Hindlimb muscle (tissue), 1 donor: Measurements from ENCODE around the gene PIK3C2G. TPM values are rescaled to one million over a fixed set of nuclear protein-coding genes. Genes with fewer than 3 reads are reported as not detected.

Experiments
- DNase-seq: peaks from one replicate; pipeline ENCODE4 v3.0.0-alpha.2; 2013
- polyA plus RNA-seq: library from polyadenylated mRNA; unstranded; fragments of 120-200 nt; gene quantifications from one replicate; pipeline ENCODE4 v1.2.1, GENCODE V29; 2013; ENCODE audit not compliant: insufficient read length

PIK3C2G gene
- polyA plus RNA-seq, 1 donor = 0.12 TPM

DNA sequence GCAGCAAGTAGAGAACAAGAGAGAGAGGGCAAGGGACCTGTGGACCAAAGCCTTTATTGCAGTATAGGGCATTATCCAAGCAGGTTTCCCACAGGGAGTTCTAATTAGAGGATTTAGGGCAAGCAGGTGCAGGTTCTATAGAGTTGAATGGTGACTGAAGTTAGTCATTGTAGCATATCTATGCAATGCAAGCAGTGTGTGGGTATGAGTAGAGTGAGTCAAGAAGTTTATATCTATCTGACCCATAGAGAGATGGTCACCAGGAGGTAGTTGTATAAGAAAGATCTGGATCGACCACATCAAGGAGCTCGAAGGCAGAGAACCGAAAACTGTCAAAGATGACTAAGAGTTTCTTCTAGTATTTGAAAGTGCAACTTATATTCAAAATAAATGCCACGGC lies 309.2 kb downstream of the PIK3C2G start:
- DNase-seq = no peak

DNA sequence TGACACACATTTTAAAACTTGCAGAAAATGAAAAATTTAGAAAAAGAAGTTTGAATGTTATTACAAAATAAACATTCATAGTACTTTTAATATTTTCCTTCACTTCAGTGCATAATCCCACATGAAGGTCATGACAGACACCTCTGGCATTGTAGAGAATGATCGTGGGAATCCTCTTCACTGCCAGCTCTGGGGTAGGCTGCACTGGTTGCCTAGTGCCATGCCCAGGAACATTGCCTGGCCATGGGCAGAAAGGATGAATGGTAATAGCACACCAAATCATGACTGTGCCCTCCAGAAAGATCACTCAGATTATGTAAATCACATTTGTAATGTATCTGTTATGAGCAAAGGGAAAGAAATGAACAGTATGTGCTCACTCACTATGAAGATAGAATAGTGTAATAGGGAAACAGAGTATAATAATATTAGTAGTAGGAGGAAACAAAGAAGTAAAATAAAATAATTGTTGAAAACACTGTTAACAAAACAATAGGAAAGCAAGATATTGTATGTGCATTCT lies 314.8 kb downstream of the PIK3C2G start:
- no peak for DNase-seq

DNA sequence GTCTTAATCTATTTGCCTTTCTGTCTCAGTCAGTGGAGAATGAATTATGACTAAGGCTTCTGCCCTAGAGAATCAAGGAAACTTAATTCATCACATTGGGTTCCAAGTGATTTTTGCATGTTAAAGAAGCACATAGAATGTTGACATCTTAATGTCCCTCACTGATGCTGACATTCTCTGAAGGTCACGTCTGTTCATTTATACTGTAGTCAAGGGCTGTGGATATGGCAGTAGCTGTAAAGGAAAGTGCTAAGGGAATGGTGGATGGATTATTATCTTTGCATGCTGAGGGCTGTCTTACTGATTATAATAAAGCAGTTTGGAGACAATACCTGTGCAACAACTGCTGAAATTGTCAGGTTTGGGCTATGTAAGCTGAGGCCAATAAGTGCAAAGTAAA lies 315.3 kb downstream of the PIK3C2G start:
- DNase-seq = no peak

DNA sequence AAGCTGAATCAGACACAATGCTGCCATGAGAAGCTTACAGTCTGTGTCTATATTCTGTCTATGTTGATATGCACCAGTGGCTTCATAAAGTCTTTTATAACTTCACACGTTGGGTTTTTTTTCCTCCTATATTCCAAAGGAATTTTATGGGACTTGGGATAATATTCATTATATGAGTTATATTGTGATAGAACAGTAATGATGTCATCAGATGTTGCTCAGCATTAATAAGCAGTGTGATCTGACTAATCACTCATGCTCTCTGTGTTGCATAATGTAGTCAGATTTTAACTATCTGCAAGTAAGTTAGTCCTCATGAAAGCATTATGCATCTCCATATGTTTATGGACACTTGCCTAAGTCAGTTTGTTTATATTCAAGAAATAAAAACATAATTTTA lies 316.9 kb downstream of the PIK3C2G start:
- no peak for DNase-seq

DNA sequence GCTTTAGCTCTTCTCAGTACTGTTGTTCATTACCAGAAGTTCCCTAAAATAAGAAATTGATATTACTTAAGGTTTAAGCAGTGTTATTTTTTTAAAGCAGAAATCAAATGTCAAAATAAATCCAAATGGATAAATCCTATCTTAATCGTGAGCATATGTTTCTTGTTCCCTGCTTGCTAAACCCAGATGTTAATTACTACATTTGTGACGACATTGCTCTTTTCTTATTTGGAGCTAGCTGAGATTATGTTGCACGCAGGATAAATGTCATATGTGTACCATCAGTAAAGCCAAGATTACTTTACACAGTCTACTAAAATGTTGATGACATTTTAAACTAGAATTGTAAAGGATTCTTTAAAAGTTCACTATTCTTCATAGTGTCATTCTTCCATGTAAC lies 319.0 kb downstream of the PIK3C2G start:
- DNase-seq = peak; percentile 26

DNA sequence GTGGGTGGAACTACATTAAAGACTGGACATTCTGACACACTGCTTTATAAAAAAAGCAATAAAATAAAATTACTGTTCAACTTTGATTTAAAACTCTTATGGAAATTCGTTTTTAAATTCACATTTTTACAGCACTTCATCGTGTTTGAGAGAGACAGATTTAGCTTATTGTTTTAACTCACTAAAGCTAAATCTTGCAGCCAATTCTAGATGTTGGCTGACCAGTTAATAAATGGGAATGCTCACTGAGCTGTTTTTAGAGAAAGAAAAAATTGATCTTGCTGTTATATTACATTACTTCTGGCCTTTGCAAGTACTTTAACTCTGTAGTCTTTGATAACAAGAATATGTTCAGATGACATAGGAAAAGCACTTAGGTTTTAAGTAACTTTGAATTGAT lies 319.4 kb downstream of the PIK3C2G start:
- peak; percentile 9 for DNase-seq

DNA sequence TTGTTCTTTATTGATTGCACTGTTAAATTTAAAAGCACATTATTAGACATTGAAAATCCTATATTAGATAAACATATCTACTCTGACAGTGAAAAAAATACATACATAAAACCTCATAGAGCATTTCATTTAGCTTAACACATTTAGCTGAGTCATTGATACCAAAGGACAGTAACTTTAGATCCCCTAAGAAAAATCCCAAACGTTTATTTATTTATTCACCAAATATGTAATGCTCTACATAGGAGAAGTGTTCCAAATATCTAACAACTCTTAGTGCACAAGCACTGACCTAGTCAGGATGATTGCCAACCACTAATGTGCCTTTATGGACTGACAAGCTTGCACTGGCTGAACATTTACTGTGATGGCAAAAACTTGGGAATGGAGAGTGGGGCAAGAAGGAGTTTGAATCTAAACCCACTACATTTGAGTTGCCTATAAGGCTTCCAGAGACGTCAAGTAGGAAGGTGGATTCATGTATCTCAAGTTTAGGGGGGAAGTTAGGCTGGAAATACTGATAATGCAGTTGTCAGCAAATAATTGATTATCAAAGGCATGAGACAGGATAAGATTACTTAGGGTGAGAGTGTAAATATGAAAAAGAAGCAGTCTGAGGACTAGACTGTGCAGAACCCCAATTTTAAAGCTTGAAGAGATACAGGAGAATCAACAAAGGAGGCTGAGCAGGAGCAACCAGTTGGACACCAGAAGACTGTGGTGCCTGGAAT lies 320.1 kb downstream of the PIK3C2G start:
- DNase-seq = peak; percentile 8

DNA sequence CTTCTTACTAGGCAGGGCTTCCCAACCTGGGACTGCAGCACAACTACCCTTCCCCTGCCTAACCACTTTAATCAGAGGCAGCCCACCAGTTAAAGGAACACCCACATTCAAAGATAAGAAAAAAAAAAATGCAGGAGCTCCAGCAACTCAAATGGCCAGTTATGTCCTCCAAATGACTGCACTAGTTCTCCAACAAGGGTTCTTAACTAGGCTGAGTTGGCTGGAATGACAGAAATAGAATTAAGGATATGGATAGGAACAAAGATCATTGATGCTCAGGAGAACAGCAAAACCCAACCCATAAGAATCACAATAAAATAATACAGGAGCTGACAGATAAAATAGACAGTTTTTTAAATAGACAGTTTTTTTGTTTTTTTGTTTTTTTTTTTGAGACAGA lies 322.3 kb downstream of the PIK3C2G start:
- no peak for DNase-seq

DNA sequence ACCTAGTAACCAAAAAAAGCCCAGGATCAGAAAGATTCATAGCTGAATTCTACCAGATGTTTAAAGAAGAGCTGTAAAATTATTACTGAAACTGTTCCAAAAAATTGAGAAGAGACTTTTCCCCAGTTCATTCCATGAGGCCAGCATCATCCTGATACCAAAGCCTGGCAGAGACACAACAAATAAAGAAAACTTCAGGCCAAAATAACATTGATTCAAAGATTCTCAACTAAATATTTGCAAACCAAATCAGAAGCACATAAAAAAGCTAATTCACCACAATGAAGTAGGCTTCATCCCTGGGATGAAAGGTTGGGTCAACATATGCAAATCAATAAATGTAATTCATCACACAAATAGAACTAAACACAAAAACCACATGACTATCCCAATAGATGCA lies 325.3 kb downstream of the PIK3C2G start:
- DNase-seq = no peak

DNA sequence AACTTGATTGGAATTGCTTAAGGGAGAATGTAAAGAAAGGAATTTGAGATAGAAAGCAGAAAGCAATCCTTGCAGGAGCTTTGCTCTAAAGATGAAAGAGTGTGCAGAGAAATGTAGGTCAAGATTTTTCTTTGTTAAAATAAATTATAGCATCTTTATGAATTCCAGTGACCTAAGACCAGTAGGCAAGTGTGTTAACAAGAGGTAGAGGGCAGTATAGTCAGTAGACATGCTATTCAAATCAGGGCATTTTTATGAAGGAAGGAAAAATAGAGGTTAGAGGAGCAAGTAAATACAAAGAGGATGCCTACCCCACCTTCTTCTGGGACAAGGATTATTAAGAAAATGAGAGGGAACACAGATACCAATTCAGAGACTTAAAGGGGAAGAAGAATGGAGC lies 328.0 kb downstream of the PIK3C2G start:
- no peak for DNase-seq

DNA sequence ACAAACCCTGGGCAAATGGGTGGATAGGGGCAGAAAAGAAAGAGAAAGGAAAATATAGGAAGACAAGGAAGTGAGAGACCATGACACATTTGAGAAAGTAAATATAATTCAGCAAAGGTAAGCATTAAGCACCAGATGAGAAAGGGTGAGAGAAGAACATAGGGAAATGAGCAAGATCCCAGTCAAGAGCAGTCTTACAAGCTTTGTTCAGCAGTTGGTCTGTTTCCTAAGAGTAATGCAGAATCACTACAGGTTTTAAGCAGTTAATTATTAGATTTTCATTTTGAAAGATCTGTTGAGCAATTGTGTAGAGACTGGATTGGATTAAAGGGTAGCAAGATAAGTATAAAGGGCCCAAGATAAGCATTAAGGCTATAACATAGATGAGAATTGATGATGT lies 330.2 kb downstream of the PIK3C2G start:
- DNase-seq = no peak

DNA sequence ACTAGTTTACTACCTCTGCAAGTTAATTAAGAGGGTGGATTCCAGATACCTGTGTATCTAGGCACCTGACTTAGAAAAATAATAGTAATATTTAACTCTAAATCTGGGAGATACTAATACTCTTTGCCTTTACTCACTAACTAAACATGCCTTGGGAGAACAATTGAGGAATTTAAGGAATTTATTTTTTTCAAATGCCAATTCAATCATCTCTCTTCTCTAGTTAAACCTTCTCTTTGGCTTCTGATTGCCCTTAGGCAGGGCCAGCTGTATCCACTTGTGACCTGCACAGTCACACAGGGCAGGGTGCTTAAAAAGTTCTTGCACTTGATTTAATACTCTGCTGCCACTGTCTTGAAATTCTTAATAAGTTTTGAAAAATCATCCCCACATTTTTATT lies 334.1 kb downstream of the PIK3C2G start:
- DNase-seq = no peak

DNA sequence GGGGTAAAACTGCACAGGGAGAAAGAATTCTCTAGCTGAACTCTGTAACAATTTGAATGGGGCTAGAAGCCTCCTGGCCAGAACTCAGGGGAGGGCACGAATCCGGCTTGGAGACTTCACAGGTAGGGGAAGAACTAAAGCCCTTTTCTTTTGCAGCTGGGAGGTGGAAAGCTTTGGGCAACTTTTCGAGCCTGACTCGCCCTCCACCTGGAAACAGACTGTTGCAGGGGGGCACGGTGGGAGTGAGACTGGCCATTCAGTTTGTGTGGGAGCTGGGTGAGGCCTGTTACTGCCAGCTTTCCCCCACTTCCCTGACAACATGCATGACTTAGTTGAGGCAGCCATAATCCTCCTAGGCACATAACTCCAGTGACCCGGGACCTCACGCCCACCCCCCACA lies 340.6 kb downstream of the PIK3C2G start:
- no peak for DNase-seq

DNA sequence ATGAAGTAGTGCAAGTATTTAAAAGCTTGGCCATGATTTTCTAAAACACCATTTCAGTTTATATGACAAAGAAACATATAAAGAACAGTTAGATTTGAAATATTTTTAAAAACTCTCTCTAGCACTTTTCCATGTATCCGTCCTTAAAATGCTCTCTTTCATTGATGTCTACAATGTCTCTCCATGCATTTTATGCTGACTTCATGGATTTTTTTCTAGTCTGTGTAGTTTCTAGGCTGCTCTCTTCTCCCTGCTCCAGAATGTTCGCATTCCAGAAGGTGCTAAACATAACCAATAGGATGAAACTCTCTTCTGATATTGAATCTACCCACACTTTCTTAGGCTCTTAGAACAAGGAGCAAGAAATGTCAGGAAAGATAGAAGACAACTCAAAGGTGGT lies 351.7 kb downstream of the PIK3C2G start:
- DNase-seq = no peak

DNA sequence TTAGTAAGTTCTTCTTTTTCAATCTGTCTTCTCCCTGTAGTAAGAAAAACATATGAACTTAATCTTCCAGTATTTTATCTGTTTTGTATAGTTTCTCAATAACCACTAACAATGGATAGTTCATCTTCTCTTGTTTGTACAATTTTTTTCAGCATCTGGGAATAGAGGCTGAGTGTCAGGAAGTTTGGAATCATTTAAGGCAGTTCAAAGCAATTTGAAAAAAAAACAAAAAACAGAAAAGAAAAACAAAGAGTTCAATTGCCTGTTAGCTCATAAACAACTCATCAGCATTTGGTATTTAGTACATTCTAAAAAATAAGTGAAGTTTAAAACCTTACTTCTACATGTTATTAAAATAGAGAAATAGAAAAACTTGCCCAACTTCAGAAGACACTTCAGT lies 359.7 kb downstream of the PIK3C2G start:
- DNase-seq = no peak

DNA sequence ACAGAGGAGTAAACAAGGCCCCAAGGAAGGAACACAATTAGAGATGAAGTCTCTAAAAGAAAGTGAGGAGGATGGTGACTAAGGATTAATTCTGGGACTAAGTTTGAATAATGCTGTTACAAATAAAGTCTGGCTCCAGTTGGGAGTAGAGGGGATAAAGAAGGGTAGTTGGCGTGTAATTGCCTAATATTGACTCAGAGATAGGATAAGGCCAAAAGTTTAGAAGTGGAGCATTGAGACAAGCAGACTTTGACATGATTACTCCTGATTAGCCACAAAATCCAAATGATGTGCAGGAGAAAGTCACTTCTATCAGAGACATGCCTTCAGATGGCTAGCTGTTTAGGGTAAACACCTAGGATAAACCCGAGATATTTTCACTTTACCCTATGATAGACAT lies 368.1 kb downstream of the PIK3C2G start:
- DNase-seq = no peak

DNA sequence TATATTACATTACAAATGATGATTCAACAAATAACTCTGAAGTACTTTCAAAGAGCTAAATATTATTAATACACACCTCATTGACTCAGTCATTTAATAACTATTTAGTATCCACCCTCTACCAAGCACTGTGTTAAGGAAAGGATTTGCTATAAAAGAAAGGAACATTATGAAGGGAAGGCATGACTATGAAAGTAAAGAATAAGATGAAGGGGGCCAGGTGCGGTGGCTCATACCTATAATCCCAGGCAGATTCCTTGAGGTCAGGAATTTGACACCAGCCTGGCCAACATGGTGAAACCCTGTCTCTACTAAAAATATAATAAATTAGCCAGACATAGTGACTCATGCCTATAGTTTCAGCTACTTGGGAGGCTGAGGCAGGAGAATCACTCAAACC lies 368.6 kb downstream of the PIK3C2G start:
- no peak for DNase-seq

DNA sequence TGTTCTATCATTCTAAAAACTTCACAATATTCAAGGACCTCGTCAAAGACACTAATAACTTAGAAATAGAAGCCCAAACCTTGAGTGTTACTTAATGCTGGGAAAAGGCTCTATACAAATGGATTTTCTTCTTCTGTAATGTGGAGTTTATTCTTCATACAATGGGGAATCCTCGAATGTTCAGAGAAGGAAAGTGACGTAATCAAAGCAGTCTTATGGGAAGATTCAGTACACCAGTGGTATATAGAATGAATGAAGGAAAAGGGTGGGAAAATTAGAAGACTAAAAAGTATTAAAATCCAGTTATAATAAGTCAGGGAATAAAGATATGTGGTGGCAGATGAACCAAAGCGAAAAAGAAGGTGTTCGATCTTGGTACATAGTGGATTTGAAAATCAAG lies 370.0 kb downstream of the PIK3C2G start:
- DNase-seq = no peak

DNA sequence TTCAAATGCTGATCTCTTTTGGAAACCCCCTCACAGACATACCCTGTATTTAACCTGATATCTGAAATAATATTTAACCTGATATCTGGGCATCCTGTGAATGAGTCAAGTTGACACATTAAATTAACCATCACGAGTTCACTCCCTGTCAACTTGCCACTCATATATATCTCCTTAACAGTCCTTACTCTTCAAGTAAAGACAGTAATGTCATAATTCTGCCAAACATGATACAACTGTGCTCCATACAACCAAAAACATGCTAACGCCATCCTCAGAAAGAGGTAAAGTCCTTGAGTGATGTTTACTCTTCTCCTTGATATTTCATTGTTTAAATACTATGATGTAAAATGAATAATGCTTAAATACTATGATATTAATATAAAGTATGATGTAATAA lies 371.5 kb downstream of the PIK3C2G start:
- no peak for DNase-seq

DNA sequence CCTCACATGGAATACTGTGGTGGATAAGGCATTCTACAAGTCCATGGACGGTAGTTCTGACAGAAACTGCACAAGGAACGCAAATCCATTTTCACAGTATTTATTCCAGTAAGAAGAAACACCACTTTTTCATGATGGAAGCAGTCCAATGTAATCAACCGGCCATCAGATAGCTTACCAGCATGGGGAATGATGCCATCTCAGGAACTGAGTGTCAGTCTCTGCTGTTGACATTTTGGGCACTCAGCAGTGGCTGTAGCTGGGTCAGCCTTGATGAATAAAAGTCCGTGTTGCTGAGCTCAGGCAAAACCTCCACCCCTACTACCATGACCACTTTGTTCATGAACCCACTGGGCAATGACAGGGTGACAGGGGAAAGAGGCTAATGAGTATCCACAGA lies 373.1 kb downstream of the PIK3C2G start:
- DNase-seq = no peak

DNA sequence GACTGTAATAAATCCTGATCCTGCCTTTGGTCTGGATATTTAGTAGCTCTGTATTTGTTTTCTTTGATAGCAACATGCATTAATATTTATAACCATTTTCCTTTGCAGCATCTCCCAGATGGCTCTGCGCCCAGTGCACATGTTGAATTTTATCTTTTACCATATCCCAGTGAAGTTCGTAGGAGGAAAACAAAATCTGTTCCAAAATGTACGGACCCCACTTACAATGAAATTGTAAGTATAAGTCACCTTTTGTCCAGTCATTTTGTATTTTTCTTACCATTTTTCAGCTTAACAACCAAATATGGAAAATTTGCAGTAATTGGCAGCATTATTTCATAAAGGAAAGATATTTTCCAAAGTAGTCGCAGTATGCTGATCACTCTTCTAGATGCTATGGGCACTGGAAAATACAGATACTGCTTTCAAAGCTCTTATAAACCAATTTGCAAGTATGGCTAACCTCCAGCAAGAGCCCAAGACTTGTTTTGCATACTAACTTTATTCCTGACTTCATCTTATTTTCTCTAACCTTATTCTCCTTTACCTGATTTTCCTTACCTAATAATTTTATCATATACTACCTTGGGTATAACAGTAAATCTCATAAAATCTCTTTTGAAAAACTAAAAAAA lies 379.1 kb downstream of the PIK3C2G start:
- peak; percentile 48 for DNase-seq

DNA sequence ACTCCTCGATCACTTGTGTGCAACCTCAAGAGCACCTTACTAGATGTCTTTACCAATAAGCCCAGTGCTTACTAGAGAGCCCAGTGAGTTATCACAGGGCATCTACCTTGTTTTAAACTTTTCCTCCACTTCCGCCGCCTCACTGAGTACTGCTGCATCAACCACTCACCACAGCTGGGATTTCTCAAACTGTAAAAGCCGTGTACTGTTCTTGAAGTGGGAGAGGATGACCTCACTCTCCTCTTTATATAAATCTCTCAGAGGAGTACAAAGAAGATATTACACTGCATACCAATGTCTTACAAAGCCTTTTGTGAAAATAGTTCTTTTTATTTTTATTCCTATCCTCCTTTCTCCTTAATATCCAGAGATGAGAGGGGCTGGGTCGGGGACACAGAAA lies 382.4 kb downstream of the PIK3C2G start:
- DNase-seq = peak; percentile 31

DNA sequence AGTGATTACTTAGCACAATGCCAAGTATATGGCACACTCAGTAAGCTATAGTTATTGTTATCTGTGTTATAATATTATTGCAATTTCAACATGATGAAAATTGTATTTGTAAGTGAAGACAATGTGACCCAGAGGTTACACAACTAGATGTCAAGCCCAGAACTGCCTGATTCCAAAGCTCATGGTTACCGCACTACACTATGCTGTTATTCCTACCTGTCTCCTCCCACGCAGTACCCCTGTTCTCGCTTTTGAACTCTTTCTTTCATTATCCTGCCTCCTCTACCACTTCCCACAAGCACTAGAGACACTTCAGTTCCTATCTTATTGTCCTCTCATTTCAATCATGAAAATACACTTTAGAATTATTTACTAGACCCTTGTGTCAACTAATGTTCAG lies 383.2 kb downstream of the PIK3C2G start:
- no peak for DNase-seq

DNA sequence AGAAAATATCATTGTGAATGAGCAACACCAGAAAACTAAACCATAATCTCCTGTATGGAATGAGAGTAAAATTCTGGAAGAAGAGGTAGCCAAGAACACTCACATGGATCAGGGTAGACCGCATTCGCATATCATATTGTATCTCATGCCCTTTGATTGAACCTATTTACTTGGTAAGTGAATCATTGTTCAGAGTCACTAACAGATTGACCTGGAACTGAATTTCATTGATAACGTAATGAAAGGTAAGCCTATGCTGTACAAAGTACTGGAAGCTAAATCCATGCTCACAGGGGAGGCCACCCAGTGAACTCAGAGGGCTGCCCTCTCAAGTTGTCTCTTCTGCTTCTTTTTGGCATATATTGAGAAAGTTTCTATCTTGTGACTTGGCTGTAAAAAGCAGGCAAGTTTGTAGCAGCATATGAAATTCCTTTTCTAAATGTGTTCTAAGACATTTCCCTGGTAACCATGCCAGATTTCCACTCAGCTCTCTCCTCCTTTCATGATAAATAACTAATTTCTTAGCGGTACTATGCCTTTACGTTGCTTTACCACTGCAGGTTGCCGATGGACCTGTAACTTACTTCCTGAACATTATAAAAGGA lies 385.1 kb downstream of the PIK3C2G start:
- DNase-seq = peak; percentile 23
